IMR-90 (cell line): ENCODE data around the gene PLN. TPM values are rescaled to one million over a fixed set of nuclear protein-coding genes. Genes with fewer than 3 reads are reported as not detected.

Source experiments
- ATAC-seq: fragments of 200-7000 bp; cut with Tn5 transposase; 2 replicates; pipeline ENCODE4 v1.9.1; 2020; ENCODE audit warnings: low read depth, mild to moderate bottlenecking, moderate library complexity
- BruUV-seq: library from RNA; stranded (reverse); fragments of 400-500 nt; replicated peaks from 2 replicates; lab custom pipeline; 2021; lab: Mats Ljungman, UMichigan
- CTCF ChIA-PET: fragments of 300-600 bp; formaldehyde crosslinking; extraction: SDS; loops from one replicate; lab custom pipeline; 2021; ENCODE audit warnings: antibody characterized with exemption; lab: Yijun Ruan, JAX
- POLR2A ChIA-PET: fragments of 300-600 bp; sonication (Branson Sonifier 250); formaldehyde crosslinking; loops from one replicate; lab custom pipeline; 2022; ENCODE audit warnings: antibody characterized with exemption; ENCODE audit not compliant: unreplicated experiment; lab: Charles Lee
- DNase-seq: peaks from one replicate; pipeline ENCODE4 v3.0.0; 2013
- H2AFZ ChIP-seq: replicated peaks from 2 replicates; pipeline ENCODE3; 2013; ENCODE audit warnings: low read length, mild to moderate bottlenecking; ENCODE audit not compliant: poor library complexity
- H2AK5ac ChIP-seq: 2 replicates; pipeline ENCODE4 v1.6.1; 2013; ENCODE audit warnings: low read depth, low read length, inconsistent platforms
- H2AK9ac ChIP-seq: replicated peaks from 2 replicates; pipeline ENCODE3; 2013; ENCODE audit warnings: mild to moderate bottlenecking, low read depth, low read length, moderate library complexity; ENCODE audit not compliant: poor library complexity
- H2BK120ac ChIP-seq: 2 replicates; pipeline ENCODE4 v1.6.1; 2013; ENCODE audit warnings: low read depth, low read length, inconsistent platforms
- H2BK15ac ChIP-seq: 3 replicates; pipeline ENCODE4 v1.6.1; 2013; ENCODE audit warnings: low read depth, low read length, inconsistent platforms
- H2BK20ac ChIP-seq: 2 replicates; pipeline ENCODE4 v1.6.1; 2013; ENCODE audit warnings: low read depth, mild to moderate bottlenecking, inconsistent platforms, low read length, moderate library complexity
- H2BK5ac ChIP-seq: 2 replicates; pipeline ENCODE4 v1.6.1; 2013; ENCODE audit warnings: mild to moderate bottlenecking, low read depth, low read length, inconsistent platforms; ENCODE audit not compliant: poor library complexity, severe bottlenecking
- H3K14ac ChIP-seq: replicated peaks from 2 replicates; pipeline ENCODE4 v1.6.1; 2013; ENCODE audit warnings: low read depth, low read length, inconsistent platforms
- H3K18ac ChIP-seq: 2 replicates; pipeline ENCODE4 v1.6.1; 2013; ENCODE audit warnings: low read depth, low read length, control low read depth
- H3K23ac ChIP-seq: 2 replicates; pipeline ENCODE4 v1.6.1; 2013; ENCODE audit warnings: low read depth, low read length, inconsistent platforms
- H3K27ac ChIP-seq: 2 replicates; pipeline ENCODE4 v1.5.1; 2013; ENCODE audit warnings: mild to moderate bottlenecking, control low read depth, low read length; ENCODE audit not compliant: insufficient read depth
- H3K27me3 ChIP-seq: 2 replicates; pipeline ENCODE4 v1.6.1; 2013; ENCODE audit warnings: low read length; ENCODE audit not compliant: control insufficient read depth, insufficient read depth
- H3K36me3 ChIP-seq: 2 replicates; pipeline ENCODE4 v1.6.1; 2013; ENCODE audit warnings: low read length, mixed read lengths; ENCODE audit not compliant: control insufficient read depth, insufficient read depth
- H3K4ac ChIP-seq: 2 replicates; pipeline ENCODE4 v1.6.1; 2013; ENCODE audit warnings: low read depth, low read length, inconsistent platforms
- H3K4me1 ChIP-seq: 2 replicates; pipeline ENCODE4 v1.6.1; 2013; ENCODE audit warnings: low read length, mixed read lengths; ENCODE audit not compliant: control insufficient read depth, insufficient read depth
- H3K4me2 ChIP-seq: 2 replicates; pipeline ENCODE4 v1.6.1; 2013; ENCODE audit warnings: low read depth, mild to moderate bottlenecking, control low read depth, low read length, moderate library complexity
- H3K4me3 ChIP-seq: 2 replicates; pipeline ENCODE4 v1.5.1; 2013; ENCODE audit warnings: low read depth, mild to moderate bottlenecking, control low read depth, low read length, moderate library complexity; ENCODE audit not compliant: insufficient read depth
- H3K56ac ChIP-seq: 2 replicates; pipeline ENCODE4 v1.6.1; 2013; ENCODE audit warnings: low read length, inconsistent platforms; ENCODE audit not compliant: insufficient read depth; ENCODE audit errors: extremely low read depth
- H3K79me1 ChIP-seq, 2 experiments: 2 replicates each; pipeline ENCODE4 v1.6.1; 2013; ENCODE audit warnings: low read length in 2 of 2, inconsistent platforms in 1 of 2, low read depth in 1 of 2
- H3K9ac ChIP-seq: 2 replicates; pipeline ENCODE4 v1.6.1; 2013; ENCODE audit warnings: low read depth, low read length, control low read depth
- H3K9me1 ChIP-seq: 2 replicates; pipeline ENCODE4 v1.6.1; 2013; ENCODE audit warnings: low read length, inconsistent platforms; ENCODE audit not compliant: insufficient read depth
- H3K9me3 ChIP-seq: 2 replicates; pipeline ENCODE4 v1.6.1; 2013; ENCODE audit warnings: low read length; ENCODE audit not compliant: control insufficient read depth, insufficient read depth
- H4K20me1 ChIP-seq: 2 replicates; pipeline ENCODE4 v1.6.1; 2013; ENCODE audit warnings: low read length, inconsistent platforms; ENCODE audit not compliant: insufficient read depth
- H4K5ac ChIP-seq: 2 replicates; pipeline ENCODE4 v1.6.1; 2013; ENCODE audit warnings: mild to moderate bottlenecking, low read depth, low read length, control low read depth
- H4K8ac ChIP-seq, 2 experiments: 2 replicates each; pipeline ENCODE4 v1.6.1; 2013; ENCODE audit warnings: low read depth in 2 of 2, low read length in 2 of 2, control low read depth in 1 of 2, inconsistent platforms in 1 of 2
- H4K91ac ChIP-seq: 2 replicates; pipeline ENCODE4 v1.6.1; 2013; ENCODE audit warnings: low read depth, low read length, inconsistent platforms; ENCODE audit not compliant: insufficient read depth
- BHLHE40 ChIP-seq: fragments of 150-350 bp; IDR thresholded peaks from 2 replicates; pipeline ENCODE4 v1.6.1; 2016; ENCODE audit warnings: mild to moderate bottlenecking, low read depth, low read length
- FOS ChIP-seq: fragments of 150-350 bp; IDR thresholded peaks from 2 replicates; pipeline ENCODE4 v1.6.1; 2016; ENCODE audit warnings: low read depth, low read length
- POLR2A ChIP-seq: IDR thresholded peaks from 2 replicates; pipeline ENCODE4 v1.6.1; 2012; ENCODE audit warnings: mild to moderate bottlenecking, low read depth, low read length
- RAD21 ChIP-seq: IDR thresholded peaks from 2 replicates; pipeline ENCODE4 v1.6.1; 2012; ENCODE audit warnings: low read length, improper control_type of control experiment
- RFX5 ChIP-seq: IDR thresholded peaks from 2 replicates; pipeline ENCODE4 v1.8.0; 2012; ENCODE audit warnings: low read depth, mild to moderate bottlenecking, low read length, moderate library complexity
- SMC3 ChIP-seq: fragments of 150-350 bp; IDR thresholded peaks from 2 replicates; pipeline ENCODE4 v1.6.1; 2016; ENCODE audit warnings: low read depth, mild to moderate bottlenecking, antibody characterized with exemption, low read length, moderate library complexity
- WGBS, 2 experiments: methylation state at CpG; one replicate each; pipeline versions ENCODE4 v1.1.5 to v1.1.7; 2013; ENCODE audit warnings: missing lambda C conversion rate in 2 of 2; ENCODE audit not compliant: insufficient read length in 1 of 2; ENCODE audit errors: extremely low coverage in 2 of 2; 5-methylcytosine and 5-hydroxymethylcytosine counted together
- dilution Hi-C: fragments of 300-500 bp; cut with HindIII; formaldehyde crosslinking; loops from one replicate; pipeline ENCODE4 v1.14.3; 2018; ENCODE audit warnings: low sequenced_read_pairs; ENCODE audit not compliant: unreplicated experiment
- in situ Hi-C: fragments of 300-500 bp; cut with MboI; formaldehyde crosslinking; loops from 3 replicates; pipeline ENCODE4 v1.14.3; 2019; ENCODE audit warnings: low sequenced_read_pairs, inconsistent platforms, mixed read lengths
- intact Hi-C: fragments of 100-400 bp; cut with micrococcal nuclease; formaldehyde crosslinking; loops from 2 replicates; pipeline ENCODE4 v1.10.0; 2022
- polyA plus RNA-seq, 3 experiments: library from polyadenylated mRNA; depleted of rRNA; stranded (reverse); fragments of >200 nt; gene quantifications; 2 replicates each; pipeline ENCODE4 v1.2.3, GENCODE V29; 2012; ENCODE audit warnings: low replicate concordance in 1 of 3
- total RNA-seq: library from RNA; depleted of rRNA; stranded (reverse); fragments of >200 nt; gene quantifications from 2 replicates; pipeline ENCODE4 v1.2.3, GENCODE V29; 2012
- TF ChIP-seq, protein P1 (sequence below): fragments of 150-350 bp; IDR thresholded peaks from 2 replicates; pipeline ENCODE4 v1.6.1; 2016; ENCODE audit warnings: low read depth, mild to moderate bottlenecking, low read length, moderate library complexity, borderline replicate concordance

Gene PLN
- total and polyA plus RNA-seq, 2 of the 4 experiments (the other 2 are of a cell fraction), result under 0.01 TPM; not detected in 1

DNA sequence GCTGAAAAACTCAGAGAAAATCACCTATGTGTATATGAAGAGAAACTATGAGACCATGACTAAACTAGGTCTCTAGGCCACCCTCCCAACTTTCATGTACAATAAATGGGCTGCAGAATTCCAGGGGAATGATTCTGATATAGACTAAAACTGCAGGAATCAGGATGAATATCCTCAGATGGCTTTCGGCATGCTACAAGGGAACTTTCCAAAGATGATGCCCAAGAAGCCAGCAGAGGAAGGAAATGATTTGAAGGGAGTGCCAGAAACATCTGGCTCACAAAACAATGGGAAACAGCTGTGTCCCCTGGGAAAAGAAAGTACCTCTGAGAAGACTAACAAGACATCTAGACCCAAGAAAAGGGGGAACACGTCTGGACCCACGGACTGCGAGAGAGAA, 41.1 kb downstream of the PLN start:
- Histone ChIP-seq H3K14ac (no peak overlapping the region), H3K4me2 (peak overlapping the region; percentile 12; the same call in 1 of the 2 replicates), H4K20me1 (peaks cover 5% of the 10 kb centered on the region; the same call in 1 of the 2 replicates), H3K27ac (no peak overlapping the region), H2AK5ac (no peak overlapping the region), H3K9me1 (no peaks in the 10 kb centered on the region; the same call in 1 of the 2 replicates), H3K4me1 (peaks cover 11% of the 10 kb centered on the region), H3K23ac (no peak overlapping the region), H3K56ac (no peak overlapping the region), H4K8ac (no peak overlapping the region), H3K79me1 (peaks cover 39 to 44% of the 10 kb centered on the region in 2 experiments), H4K5ac (no peak overlapping the region), H3K36me3 (no peaks in the 10 kb centered on the region), H2BK120ac (no peak overlapping the region), H2AK9ac (no peak overlapping the region), H2BK15ac (no peak overlapping the region), H3K9ac (no peak overlapping the region), H4K91ac (no peak overlapping the region), H3K18ac (no peak overlapping the region), H3K4me3 (no peak overlapping the region), H3K27me3 (no peaks in the 10 kb centered on the region), H3K4ac (no peak overlapping the region), H2AFZ (no peak overlapping the region), H2BK20ac (no peak overlapping the region), H2BK5ac (no peak overlapping the region), H3K9me3 (no peaks in the 10 kb centered on the region)
- dilution Hi-C loops, result no loop called here
- intact Hi-C loops, result no loop called here
- ATAC-seq, result peak; percentile 24; the same call in 1 of the 2 replicates
- POLR2A ChIA-PET, result no interaction called here
- CTCF ChIA-PET, result no interaction called here
- TF ChIP-seq RAD21 (no peak), POLR2A (no peak), BHLHE40 (no peak), FOS (no peak), SMC3 (no peak), RFX5 (no peak)
- TF ChIP-seq, protein P1, sequence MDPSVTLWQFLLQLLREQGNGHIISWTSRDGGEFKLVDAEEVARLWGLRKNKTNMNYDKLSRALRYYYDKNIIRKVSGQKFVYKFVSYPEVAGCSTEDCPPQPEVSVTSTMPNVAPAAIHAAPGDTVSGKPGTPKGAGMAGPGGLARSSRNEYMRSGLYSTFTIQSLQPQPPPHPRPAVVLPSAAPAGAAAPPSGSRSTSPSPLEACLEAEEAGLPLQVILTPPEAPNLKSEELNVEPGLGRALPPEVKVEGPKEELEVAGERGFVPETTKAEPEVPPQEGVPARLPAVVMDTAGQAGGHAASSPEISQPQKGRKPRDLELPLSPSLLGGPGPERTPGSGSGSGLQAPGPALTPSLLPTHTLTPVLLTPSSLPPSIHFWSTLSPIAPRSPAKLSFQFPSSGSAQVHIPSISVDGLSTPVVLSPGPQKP, result no peak
- peak; percentile 7 for DNase-seq
- in situ Hi-C loops, result no loop called here
- WGBS, 2 experiments, result no CpG with 5 or more reads among the region's 4 CpGs
- BruUV-seq, result no TSS peak
